ENCODE results near the gene PTMS. TPM values are rescaled to one million over a fixed set of nuclear protein-coding genes. Genes with fewer than 3 reads are reported as not detected.

The PTMS gene
- total and polyA plus RNA-seq, 2 of the 13 experiments (the other 11 are each of a cell fraction or from before 2014, with no cell fraction given) = 40.5 to 82.4 TPM

DNA sequence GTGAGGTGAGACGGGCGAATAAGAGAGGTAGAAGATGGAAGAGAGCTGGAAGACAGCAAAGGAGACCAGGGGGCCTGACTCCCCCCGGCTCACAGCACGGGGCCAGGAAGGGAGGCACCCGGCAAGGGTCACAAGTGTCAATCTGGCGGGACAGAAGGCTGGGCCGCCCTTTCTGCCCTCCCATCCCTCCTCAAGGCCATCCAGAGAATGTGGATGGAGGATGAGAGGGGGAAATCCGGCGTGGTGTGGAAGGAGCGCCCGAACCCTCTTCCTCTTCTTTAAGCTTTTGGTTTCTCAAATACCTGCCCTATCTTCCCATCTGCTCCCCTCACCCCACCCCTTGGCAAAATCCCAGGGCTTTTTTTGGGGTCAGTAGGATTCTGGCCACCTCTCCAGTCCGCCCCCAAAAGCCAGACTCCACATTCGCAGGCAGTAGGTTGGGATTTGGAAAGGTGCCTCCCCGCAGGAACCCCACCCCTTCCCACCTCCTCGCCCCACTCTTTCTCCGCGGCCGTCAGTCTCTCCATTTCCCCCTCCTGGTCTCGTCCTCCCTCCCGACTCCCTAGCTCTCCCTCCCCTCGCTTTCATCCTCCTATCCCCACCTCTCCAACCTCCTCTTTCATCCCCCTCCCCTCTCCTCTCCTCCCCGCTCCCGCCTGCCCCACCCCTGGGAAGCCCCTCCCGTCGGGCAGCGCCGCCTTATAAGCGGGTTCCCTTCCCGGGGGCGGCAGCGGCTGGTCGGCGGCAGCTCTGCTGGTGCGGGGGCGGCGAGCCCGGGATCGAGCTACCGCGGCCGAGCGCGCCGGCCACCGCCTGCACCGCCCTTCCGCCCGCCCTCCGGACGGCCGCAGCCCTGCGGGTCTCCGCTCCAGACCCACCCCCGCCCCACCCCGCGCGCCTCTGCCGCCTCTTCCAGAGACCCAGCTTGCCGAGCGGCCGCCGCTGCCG lies at the start of gene PTMS (continued):
- TF ChIP-seq, protein P1, sequence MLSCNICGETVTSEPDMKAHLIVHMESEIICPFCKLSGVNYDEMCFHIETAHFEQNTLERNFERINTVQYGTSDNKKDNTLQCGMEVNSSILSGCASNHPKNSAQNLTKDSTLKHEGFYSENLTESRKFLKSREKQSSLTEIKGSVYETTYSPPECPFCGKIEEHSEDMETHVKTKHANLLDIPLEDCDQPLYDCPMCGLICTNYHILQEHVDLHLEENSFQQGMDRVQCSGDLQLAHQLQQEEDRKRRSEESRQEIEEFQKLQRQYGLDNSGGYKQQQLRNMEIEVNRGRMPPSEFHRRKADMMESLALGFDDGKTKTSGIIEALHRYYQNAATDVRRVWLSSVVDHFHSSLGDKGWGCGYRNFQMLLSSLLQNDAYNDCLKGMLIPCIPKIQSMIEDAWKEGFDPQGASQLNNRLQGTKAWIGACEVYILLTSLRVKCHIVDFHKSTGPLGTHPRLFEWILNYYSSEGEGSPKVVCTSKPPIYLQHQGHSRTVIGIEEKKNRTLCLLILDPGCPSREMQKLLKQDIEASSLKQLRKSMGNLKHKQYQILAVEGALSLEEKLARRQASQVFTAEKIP (CRISPR knock-in tag; IDR thresholded peaks at IDR 0.05; ENCODE audit: borderline replicate concordance) = no peak
- no peak for TF ChIP-seq FOXK1 (CRISPR knock-in tag; IDR thresholded peaks at IDR 0.05; ENCODE audit: borderline replicate concordance, low read depth)
- no peak for TF ChIP-seq ZNF451 (CRISPR knock-in tag; IDR thresholded peaks at IDR 0.05)
- TF ChIP-seq ZNF431 (CRISPR knock-in tag; IDR thresholded peaks at IDR 0.05; ENCODE audit: borderline replicate concordance, low read depth) = no peak
- TF ChIP-seq ZNF333 (CRISPR knock-in tag; IDR thresholded peaks at IDR 0.05; ENCODE audit: borderline replicate concordance) = no peak
- no peak; the same call in 1 of the 2 replicates for TF ChIP-seq ZMYM4 (CRISPR knock-in tag; IDR thresholded peaks at IDR 0.05)
- TF ChIP-seq, protein P2, sequence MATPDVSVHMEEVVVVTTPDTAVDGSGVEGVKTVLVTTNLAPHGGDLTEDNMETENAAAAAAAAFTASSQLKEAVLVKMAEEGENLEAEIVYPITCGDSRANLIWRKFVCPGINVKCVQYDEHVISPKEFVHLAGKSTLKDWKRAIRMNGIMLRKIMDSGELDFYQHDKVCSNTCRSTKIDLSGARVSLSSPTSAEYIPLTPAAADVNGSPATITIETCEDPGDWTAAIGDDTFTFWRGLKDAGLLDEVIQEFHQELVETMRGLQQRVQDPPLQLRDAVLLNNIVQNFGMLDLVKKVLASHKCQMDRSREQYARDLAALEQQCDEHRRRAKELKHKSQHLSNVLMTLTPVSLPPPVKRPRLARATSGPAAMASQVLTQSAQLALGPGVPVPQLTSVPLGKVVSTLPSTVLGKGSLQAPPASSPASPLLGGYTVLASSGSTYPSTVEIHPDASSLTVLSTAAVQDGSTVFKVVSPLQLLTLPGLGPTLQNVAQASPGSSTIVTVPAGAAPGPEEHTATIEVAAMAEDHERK (CRISPR knock-in tag; IDR thresholded peaks at IDR 0.05; ENCODE audit: low read depth) = no peak
- TF ChIP-seq TRIM24 (CRISPR knock-in tag; IDR thresholded peaks at IDR 0.05) = no peak
- TF ChIP-seq, protein P3, sequence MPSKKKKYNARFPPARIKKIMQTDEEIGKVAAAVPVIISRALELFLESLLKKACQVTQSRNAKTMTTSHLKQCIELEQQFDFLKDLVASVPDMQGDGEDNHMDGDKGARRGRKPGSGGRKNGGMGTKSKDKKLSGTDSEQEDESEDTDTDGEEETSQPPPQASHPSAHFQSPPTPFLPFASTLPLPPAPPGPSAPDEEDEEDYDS (CRISPR knock-in tag; IDR thresholded peaks at IDR 0.05) = peak; percentile 97
- 0 out of 2 replicates have a peak, but pooled peaks have one; percentile 25 for TF ChIP-seq ZNF619 (CRISPR knock-in tag; IDR thresholded peaks at IDR 0.05)
- TF ChIP-seq, protein P4, sequence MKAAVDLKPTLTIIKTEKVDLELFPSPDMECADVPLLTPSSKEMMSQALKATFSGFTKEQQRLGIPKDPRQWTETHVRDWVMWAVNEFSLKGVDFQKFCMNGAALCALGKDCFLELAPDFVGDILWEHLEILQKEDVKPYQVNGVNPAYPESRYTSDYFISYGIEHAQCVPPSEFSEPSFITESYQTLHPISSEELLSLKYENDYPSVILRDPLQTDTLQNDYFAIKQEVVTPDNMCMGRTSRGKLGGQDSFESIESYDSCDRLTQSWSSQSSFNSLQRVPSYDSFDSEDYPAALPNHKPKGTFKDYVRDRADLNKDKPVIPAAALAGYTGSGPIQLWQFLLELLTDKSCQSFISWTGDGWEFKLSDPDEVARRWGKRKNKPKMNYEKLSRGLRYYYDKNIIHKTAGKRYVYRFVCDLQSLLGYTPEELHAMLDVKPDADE (CRISPR knock-in tag; IDR thresholded peaks at IDR 0.05) = no peak
- TF ChIP-seq RXRA (CRISPR knock-in tag; IDR thresholded peaks at IDR 0.05) = 0 out of 2 replicates have a peak, but pooled peaks have one; percentile 17
- TF ChIP-seq, protein P5, sequence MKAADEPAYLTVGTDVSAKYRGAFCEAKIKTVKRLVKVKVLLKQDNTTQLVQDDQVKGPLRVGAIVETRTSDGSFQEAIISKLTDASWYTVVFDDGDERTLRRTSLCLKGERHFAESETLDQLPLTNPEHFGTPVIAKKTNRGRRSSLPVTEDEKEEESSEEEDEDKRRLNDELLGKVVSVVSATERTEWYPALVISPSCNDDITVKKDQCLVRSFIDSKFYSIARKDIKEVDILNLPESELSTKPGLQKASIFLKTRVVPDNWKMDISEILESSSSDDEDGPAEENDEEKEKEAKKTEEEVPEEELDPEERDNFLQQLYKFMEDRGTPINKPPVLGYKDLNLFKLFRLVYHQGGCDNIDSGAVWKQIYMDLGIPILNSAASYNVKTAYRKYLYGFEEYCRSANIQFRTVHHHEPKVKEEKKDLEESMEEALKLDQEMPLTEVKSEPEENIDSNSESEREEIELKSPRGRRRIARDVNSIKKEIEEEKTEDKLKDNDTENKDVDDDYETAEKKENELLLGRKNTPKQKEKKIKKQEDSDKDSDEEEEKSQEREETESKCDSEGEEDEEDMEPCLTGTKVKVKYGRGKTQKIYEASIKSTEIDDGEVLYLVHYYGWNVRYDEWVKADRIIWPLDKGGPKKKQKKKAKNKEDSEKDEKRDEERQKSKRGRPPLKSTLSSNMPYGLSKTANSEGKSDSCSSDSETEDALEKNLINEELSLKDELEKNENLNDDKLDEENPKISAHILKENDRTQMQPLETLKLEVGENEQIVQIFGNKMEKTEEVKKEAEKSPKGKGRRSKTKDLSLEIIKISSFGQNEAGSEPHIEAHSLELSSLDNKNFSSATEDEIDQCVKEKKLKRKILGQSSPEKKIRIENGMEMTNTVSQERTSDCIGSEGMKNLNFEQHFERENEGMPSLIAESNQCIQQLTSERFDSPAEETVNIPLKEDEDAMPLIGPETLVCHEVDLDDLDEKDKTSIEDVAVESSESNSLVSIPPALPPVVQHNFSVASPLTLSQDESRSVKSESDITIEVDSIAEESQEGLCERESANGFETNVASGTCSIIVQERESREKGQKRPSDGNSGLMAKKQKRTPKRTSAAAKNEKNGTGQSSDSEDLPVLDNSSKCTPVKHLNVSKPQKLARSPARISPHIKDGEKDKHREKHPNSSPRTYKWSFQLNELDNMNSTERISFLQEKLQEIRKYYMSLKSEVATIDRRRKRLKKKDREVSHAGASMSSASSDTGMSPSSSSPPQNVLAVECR (CRISPR knock-in tag; IDR thresholded peaks at IDR 0.05; ENCODE audit: borderline replicate concordance) = no peak
- no peak for TF ChIP-seq ZNF329 (CRISPR knock-in tag; IDR thresholded peaks at IDR 0.05; ENCODE audit: low read depth)
- no peak for TF ChIP-seq JUN (CRISPR knock-in tag; IDR thresholded peaks at IDR 0.05)
- TF ChIP-seq ATF7 (IDR thresholded peaks at IDR 0.05) = no peak
- TF ChIP-seq ATF7 (CRISPR knock-in tag; IDR thresholded peaks at IDR 0.05) = no peak
- no peak for TF ChIP-seq KDM5B (CRISPR knock-in tag; IDR thresholded peaks at IDR 0.05; ENCODE audit: borderline replicate concordance)
- TF ChIP-seq TAF1 (CRISPR knock-in tag; IDR thresholded peaks at IDR 0.05) = peak; percentile 41; the same call in 1 of the 2 replicates
- TF ChIP-seq MXI1 (IDR thresholded peaks at IDR 0.05; ENCODE audit: borderline replicate concordance, low read depth, low read length) = peak; percentile 23; the same call in 1 of the 3 replicates

All from HepG2 (cell line).